HUES64 (cell line): Measurements from ENCODE around the gene RPH3AL.
A peak's percentile ranks its signal among the peaks of the same experiment; 100 is the strongest.

Source experiments
- H3K27ac ChIP-seq: 2 replicates; pipeline ENCODE4 v1.7.0; 2013; ENCODE audit warnings: low read depth, low read length, inconsistent platforms
- H3K27me3 ChIP-seq: 2 replicates; pipeline ENCODE4 v1.6.1; 2013; ENCODE audit warnings: mild to moderate bottlenecking, low read length; ENCODE audit not compliant: insufficient read depth
- H3K36me3 ChIP-seq: 2 replicates; pipeline ENCODE4 v1.6.1; 2013; ENCODE audit warnings: mild to moderate bottlenecking, low read length; ENCODE audit not compliant: insufficient read depth
- H3K4me1 ChIP-seq: 2 replicates; pipeline ENCODE4 v1.6.1; 2013; ENCODE audit warnings: mild to moderate bottlenecking, low read length, moderate library complexity; ENCODE audit not compliant: insufficient read depth
- H3K4me3 ChIP-seq: 2 replicates; pipeline ENCODE4 v1.5.1; 2013; ENCODE audit warnings: mild to moderate bottlenecking, low read length, moderate library complexity
- H3K9ac ChIP-seq: 2 replicates; pipeline ENCODE4 v1.6.1; 2013; ENCODE audit warnings: mild to moderate bottlenecking, low read depth, low read length
- H3K9me3 ChIP-seq: 2 replicates; pipeline ENCODE4 v1.6.1; 2013; ENCODE audit warnings: low read depth, low read length; ENCODE audit not compliant: insufficient read depth
- WGBS: fragments of 150-250, 120-280 bp; methylation state at CpG from one replicate; pipeline ENCODE4 v1.1.7; 2013; ENCODE audit warnings: missing lambda C conversion rate; 5-methylcytosine and 5-hydroxymethylcytosine counted together

Gene RPH3AL

DNA sequence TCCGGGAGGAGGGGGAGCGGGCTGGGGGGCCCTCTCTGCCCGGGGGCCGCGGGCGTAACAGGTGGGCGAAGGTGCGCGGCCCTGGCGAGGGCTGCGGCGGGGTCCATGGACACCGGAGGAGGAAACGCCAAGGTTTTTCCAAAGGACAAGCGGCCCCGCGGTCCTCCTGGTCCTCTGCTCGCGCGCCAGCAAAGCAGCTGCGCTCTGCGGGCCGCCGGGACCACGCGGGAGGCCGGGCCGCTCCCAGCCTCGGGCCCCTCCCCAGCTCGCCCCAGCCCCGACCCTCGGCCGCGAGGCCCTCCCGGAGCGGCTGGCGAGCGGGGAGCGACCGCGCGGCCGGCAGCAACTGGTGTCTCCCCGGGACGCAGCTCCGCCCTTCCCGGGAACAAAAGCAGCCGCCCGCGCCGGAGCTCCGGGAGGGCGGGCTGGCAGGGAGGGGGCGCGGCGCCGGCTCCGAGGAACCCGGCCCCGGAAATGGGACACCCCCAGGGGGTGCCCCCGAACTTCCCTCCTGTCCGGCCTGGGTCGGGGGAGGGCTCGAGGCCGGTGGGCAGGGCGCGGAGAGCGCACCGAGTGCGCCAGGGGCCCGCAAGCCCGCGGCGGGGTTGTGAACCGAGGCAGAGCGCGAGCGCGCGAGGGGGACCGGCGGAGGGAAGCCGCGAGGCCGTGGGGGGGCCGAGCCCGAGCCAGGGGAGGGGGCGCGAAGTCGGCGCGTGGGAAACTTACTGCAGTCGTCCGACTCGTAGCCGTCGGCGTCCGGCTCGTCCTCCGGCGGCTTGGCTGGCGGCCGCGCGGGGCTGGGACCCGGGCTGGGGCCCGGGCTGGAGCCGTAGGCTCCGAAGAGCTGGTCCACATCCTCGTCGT, 172.0 kb downstream of the RPH3AL start:
- H3K36me3 ChIP-seq, result no peaks in the 10 kb centered on the region
- H3K9me3 ChIP-seq, result no peaks in the 10 kb centered on the region
- H3K4me1 ChIP-seq, result peaks cover 8% of the 10 kb centered on the region
- H3K27me3 ChIP-seq, result peaks cover 85% of the 10 kb centered on the region
- H3K9ac ChIP-seq, result peak overlapping the region; percentile 12; the same call in 1 of the 2 replicates
- peak overlapping the region; percentile 52 for H3K4me3 ChIP-seq
- WGBS, result 1% methylated on average over 112 of the region's 112 CpGs
- H3K27ac ChIP-seq, result no peak overlapping the region

DNA sequence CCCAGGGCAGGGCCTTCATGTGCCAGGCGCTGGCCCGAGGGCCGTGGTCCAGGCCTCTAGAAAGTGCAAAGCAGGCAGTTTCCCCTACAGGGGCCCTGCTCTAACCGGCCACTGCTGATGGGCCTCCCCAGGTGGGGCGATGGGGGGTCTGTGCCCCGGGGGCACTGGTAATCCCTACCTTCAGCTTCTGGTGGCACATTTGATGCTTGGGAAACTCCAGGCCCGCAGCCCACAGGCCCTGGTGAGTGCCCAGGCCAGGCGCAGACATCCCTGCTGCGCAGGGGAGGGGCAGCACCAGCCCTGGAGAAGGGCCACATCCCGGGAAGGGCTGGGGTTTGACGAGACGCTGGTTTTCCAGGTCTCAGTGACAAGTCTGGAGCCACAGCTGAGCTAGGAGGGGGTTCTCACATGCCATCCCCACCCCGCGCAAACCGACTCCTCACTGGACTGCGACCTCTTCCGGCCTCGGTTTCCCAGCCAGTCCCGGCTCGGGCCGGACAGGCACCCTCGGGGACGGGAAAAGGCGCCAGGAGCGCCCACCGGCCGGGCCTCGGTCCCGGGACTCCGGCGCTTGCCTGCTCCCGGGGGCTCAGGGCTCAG, 172.7 kb downstream of the RPH3AL start:
- Histone ChIP-seq H3K36me3 (no peaks in the 10 kb centered on the region), H3K27ac (no peak overlapping the region), H3K9me3 (no peaks in the 10 kb centered on the region), H3K27me3 (peaks cover 78% of the 10 kb centered on the region), H3K4me3 (peak overlapping the region; percentile 52), H3K4me1 (peaks cover 8% of the 10 kb centered on the region), H3K9ac (no peak overlapping the region)
- 16% methylated on average over 32 of the region's 32 CpGs for WGBS

DNA sequence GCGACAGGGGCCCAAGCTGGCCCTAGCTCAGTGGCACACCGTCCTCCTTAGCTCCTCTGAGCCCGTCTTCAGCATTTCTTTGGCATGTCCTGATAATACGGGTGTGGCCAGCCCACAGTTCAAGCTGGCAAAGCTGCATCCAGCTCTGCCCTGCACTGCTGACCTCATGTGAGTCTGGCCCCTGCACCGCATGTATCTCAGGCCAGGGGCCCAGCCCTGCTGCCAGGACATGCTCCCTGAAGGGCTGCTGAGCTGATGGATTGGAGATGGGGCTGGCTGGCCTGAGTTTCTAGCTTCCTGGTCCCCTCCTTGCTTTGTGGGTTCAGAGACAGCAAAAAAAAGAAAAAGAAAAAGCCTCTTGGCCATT, 173.6 kb downstream of the RPH3AL start:
- H3K4me1 ChIP-seq, result peaks cover 8% of the 10 kb centered on the region
- H3K4me3 ChIP-seq, result no peak overlapping the region
- no peaks in the 10 kb centered on the region for H3K36me3 ChIP-seq
- H3K27me3 ChIP-seq, result peaks cover 70% of the 10 kb centered on the region
- no peak overlapping the region for H3K9ac ChIP-seq
- 90% methylated on average over 5 of the region's 5 CpGs for WGBS
- no peaks in the 10 kb centered on the region for H3K9me3 ChIP-seq
- H3K27ac ChIP-seq, result no peak overlapping the region

DNA sequence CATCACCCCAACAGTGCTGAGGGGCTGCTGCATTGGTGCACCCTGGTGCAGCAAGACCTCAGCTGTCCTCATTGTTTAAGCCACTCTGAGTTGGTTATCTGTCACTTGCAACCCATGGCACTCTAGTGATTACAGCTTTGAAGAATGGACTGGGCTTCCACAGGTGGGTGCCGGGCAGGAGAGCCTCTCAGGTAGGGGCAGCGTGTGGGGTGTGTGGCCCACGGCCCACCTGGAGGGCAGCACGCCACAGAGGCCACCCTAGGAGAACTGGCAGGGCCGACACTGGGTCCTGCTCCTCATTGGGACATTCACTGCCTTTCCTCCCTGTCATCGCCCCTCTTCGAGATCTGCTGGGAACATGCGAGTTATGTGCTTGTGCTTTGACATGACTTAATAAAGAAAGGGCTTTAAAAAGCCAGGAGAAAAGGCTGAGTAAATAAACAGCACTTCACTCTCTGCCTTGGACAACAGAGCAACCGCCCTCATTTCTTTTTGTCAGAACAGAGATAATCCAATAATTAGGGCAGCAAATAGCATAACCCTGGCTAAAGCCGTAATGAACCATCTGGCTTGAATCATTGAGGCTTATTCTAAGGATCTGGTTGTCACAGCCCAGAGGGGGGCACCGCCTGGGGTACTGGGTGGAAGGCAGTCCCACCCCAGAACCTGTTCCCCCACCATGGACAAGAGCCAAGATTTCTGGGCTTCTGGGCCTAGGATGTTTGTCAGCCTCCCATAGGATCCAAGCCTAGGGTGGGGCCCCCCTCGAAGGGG, 174.1 kb downstream of the RPH3AL start:
- Histone ChIP-seq H3K27me3 (peaks cover 64% of the 10 kb centered on the region), H3K4me1 (peaks cover 8% of the 10 kb centered on the region), H3K9me3 (no peaks in the 10 kb centered on the region), H3K27ac (no peak overlapping the region), H3K4me3 (no peak overlapping the region), H3K9ac (no peak overlapping the region), H3K36me3 (no peaks in the 10 kb centered on the region)
- 92% methylated on average over 12 of the region's 12 CpGs for WGBS

DNA sequence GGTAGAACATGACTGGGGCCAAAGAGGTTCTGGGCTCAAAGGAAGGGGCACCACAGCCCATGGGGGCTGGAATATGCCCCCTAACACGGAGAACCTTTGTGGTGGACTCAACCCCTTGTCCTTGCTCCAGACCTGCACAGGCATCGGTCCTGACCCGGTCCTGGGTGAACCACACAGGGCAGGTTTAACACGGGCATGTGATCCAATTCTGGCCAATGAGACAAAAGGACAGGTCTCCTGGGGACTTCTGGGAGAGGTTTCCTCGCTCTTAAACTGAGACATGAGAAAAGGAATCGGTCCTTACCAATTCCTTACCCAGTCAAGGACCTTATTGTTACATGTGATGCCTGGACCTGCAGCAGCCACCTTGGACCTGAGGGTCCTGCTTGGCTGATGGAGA, 174.8 kb downstream of the RPH3AL start:
- Histone ChIP-seq H3K27me3 (peaks cover 57% of the 10 kb centered on the region), H3K9ac (no peak overlapping the region), H3K9me3 (no peaks in the 10 kb centered on the region), H3K4me1 (peaks cover 8% of the 10 kb centered on the region), H3K4me3 (no peak overlapping the region), H3K27ac (no peak overlapping the region), H3K36me3 (no peaks in the 10 kb centered on the region)
- WGBS, result 89% methylated on average over 6 of the region's 6 CpGs

DNA sequence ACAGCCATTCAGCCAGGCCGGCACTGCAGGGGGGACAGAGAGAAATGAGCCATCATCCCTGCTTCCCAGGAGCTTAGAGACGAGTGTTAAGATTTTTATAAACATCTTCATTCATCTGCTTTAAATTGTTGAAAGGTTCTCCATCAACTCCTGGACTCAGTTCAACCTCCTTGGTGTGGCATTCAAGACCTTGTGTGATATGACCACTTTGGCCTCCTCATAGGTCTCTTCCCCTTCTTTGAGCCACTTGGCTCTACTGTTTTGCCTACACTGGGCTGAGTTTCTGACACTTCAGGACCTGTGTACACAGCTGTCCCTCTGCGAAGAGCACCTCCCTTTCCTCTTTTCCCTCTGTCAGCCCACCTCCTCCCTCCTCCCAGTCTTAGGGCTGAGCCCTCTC, 175.5 kb downstream of the RPH3AL start:
- WGBS, result 87% methylated on average over 3 of the region's 3 CpGs
- Histone ChIP-seq H3K27me3 (peaks cover 51% of the 10 kb centered on the region), H3K4me3 (no peak overlapping the region), H3K27ac (no peak overlapping the region), H3K9me3 (no peaks in the 10 kb centered on the region), H3K9ac (no peak overlapping the region), H3K4me1 (peaks cover 5% of the 10 kb centered on the region), H3K36me3 (no peaks in the 10 kb centered on the region)

DNA sequence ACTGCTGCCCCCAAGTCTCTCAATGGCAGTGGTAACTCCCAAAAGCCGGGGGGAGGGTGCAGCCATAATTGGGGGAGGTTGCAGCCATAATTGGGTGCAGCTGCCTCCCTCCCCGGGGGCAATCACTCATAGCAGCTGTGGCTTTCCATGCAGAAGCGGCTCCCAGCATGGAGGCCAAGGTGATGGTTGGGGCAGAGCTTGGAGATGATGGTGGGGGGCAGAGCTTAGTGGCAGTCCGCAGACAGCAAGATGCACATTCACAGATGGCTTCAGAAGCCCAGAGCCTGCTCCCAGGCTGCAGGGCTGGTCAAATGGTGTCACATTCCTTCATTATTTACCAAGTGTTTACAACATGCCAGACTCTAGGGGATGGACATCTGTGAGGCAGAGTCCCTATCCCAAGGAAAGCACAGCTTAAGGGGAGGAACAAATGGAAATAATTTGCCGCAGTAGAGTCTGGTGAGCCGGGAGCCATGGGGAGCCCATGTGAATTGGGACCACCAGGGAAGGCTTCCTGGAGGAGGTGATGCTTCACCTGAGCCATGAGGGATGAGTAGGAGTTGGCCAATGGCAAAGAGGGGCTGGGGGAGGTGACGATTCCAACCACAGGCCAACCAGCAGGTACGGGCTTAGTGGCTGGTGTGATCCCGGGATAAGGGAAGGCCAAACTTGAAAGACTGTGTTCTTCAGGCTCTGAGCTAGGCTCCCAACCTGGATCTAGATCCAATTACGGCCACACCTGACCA, 179.3 kb downstream of the RPH3AL start:
- peaks cover 14% of the 10 kb centered on the region for H3K27me3 ChIP-seq
- no peaks in the 10 kb centered on the region for H3K36me3 ChIP-seq
- H3K4me3 ChIP-seq, result no peak overlapping the region
- no peaks in the 10 kb centered on the region for H3K4me1 ChIP-seq
- no peak overlapping the region for H3K9ac ChIP-seq
- H3K27ac ChIP-seq, result no peak overlapping the region
- WGBS, result 90% methylated on average over 10 of the region's 10 CpGs
- H3K9me3 ChIP-seq, result no peaks in the 10 kb centered on the region

DNA sequence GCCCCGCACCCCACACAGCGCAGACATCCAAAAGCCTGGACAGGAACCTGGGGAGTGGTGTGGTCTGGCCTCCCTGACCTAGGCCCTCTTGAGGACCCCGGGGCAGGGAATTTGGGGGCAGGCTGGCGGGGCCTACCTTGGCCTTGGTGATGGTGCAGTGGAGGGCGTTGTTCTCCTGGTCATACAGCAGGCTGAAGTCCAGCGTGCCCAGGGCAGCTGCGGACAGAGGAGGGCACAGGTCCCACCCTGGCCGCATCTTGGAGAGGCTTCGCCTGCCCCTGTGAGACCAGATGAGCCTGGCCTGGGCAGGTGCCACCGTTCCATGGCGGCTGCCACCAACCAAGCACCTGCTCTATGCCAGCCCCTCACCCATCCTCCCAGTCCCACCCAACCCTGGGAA, 180.2 kb downstream of the RPH3AL start:
- no peaks in the 10 kb centered on the region for H3K36me3 ChIP-seq
- H3K27ac ChIP-seq, result no peak overlapping the region
- WGBS, result 95% methylated on average over 11 of the region's 11 CpGs
- no peak overlapping the region for H3K4me3 ChIP-seq
- no peaks in the 10 kb centered on the region for H3K9me3 ChIP-seq
- no peak overlapping the region for H3K9ac ChIP-seq
- no peaks in the 10 kb centered on the region for H3K4me1 ChIP-seq
- H3K27me3 ChIP-seq, result peaks cover 4% of the 10 kb centered on the region; the same call in 1 of the 2 replicates

DNA sequence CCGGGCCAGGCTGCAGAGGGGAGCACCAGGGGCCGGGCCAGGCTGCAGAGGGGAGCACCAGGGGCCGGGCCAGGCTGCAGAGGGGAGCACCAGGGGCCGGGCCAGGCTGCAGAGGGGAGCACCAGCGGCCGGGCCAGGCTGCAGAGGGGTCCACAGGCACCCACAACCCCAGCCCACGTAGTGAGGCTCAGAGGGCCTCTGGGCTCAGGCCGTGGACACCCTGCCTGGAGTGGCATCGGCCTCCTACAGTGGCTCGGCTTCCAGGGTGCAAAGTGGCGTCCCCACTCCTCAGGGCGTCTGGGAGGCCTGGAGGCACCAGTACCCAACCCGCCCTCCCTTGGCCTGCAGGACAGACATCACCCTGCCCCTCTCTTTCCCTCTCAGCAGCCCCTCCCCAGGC, 180.7 kb downstream of the RPH3AL start:
- H3K4me1 ChIP-seq, result no peaks in the 10 kb centered on the region
- H3K9ac ChIP-seq, result no peak overlapping the region
- no peak overlapping the region for H3K4me3 ChIP-seq
- H3K27ac ChIP-seq, result no peak overlapping the region
- WGBS, result 92% methylated on average over 12 of the region's 13 CpGs
- H3K27me3 ChIP-seq, result no peaks in the 10 kb centered on the region
- no peaks in the 10 kb centered on the region for H3K36me3 ChIP-seq
- no peaks in the 10 kb centered on the region for H3K9me3 ChIP-seq

DNA sequence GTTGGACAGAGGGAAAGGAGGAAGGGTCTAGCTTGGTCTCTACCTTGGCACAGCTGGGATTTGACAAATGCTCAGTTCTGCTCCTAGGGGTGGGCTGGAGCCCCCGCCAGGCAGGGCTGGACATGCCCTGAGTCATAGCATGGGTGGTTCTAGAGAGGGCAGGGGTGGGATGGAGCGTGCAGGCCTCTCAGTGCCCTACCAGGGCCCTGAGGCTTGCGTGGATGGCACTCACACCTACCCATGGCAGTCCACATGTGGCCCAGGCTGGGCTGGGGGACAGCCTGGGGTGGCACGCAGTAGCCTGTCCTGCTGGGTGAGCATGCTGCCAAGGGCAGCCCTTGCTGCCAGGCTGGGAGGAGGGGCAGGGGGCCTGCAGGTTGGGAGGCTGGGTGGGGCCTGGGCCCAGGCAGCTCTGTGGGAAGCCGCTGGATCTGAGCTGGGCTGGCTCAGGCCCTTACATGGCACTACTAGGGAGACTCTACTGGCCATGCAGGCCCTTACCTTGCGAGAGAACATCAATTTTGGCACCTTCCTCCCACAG, 182.4 kb downstream of the RPH3AL start:
- Histone ChIP-seq H3K36me3 (no peaks in the 10 kb centered on the region), H3K27ac (no peak overlapping the region), H3K4me3 (no peak overlapping the region), H3K9me3 (no peaks in the 10 kb centered on the region), H3K4me1 (no peaks in the 10 kb centered on the region), H3K9ac (no peak overlapping the region), H3K27me3 (no peaks in the 10 kb centered on the region)
- WGBS, result 91% methylated on average over 6 of the region's 6 CpGs
